Panc1 (cell line): Measurements from ENCODE around the gene FILIP1. TPM values are rescaled to one million over a fixed set of nuclear protein-coding genes. Genes with fewer than 3 reads are reported as not detected.

ENCODE experiments used
- ATAC-seq: fragments of 200-7000 bp; cut with Tn5 transposase; 2 replicates; pipeline ENCODE4 v1.9.1; 2020; ENCODE audit warnings: mild to moderate bottlenecking, moderate library complexity
- BruUV-seq: library from RNA; stranded (reverse); fragments of 400-500 nt; replicated peaks from 2 replicates; lab custom pipeline; 2021; lab: Mats Ljungman, UMichigan
- CTCF ChIA-PET: fragments of 300-600 bp; sonication (Branson Sonifier 250); formaldehyde crosslinking; loops from one replicate; lab custom pipeline; 2022; ENCODE audit warnings: antibody characterized with exemption; lab: Charles Lee
- POLR2A ChIA-PET: fragments of 300-600 bp; sonication (Branson Sonifier 250); formaldehyde crosslinking; loops from one replicate; lab custom pipeline; 2022; ENCODE audit warnings: antibody characterized with exemption; lab: Charles Lee
- DNase-seq: peaks from one replicate; pipeline ENCODE4 v3.0.0-alpha.2; 2010; ENCODE audit warnings: low read depth, low spot score
- H3K27ac ChIP-seq: 2 replicates; pipeline ENCODE4 v1.5.1; 2011; ENCODE audit warnings: mild to moderate bottlenecking, low read length, inconsistent platforms
- H3K27me3 ChIP-seq: fragments of 200-500 bp; sonication (Bioruptor generic); 2 replicates; pipeline ENCODE4 v1.6.0; 2014; ENCODE audit warnings: low read length, inconsistent platforms; ENCODE audit not compliant: control insufficient read depth, insufficient read depth
- H3K36me3 ChIP-seq: fragments of 200-500 bp; sonication (Bioruptor generic); 2 replicates; pipeline ENCODE4 v1.5.1; 2014; ENCODE audit warnings: inconsistent platforms, mild to moderate bottlenecking, low read length, moderate library complexity; ENCODE audit not compliant: control insufficient read depth, insufficient read depth
- H3K4me1 ChIP-seq: 2 replicates; pipeline ENCODE4 v1.5.1; 2011; ENCODE audit warnings: inconsistent platforms, mild to moderate bottlenecking, low read length, moderate library complexity; ENCODE audit not compliant: control insufficient read depth, insufficient read depth
- H3K4me3 ChIP-seq, 2 experiments: 2 replicates each; pipeline ENCODE4 v1.5.1; 2011 to 2012; ENCODE audit warnings: low read depth in 2 of 2, low read length in 2 of 2, mild to moderate bottlenecking in 2 of 2, inconsistent platforms in 1 of 2, moderate library complexity in 1 of 2
- H3K9me3 ChIP-seq: fragments of 200-500 bp; sonication (Bioruptor generic); 2 replicates; pipeline ENCODE4 v1.5.1; 2014; ENCODE audit warnings: low read depth, mild to moderate bottlenecking, inconsistent platforms, low read length, moderate library complexity; ENCODE audit not compliant: control insufficient read depth, insufficient read depth
- CTCF ChIP-seq: fragments of 450-650 bp; IDR thresholded peaks from 2 replicates; pipeline ENCODE4 v1.5.1; 2017; ENCODE audit warnings: mild to moderate bottlenecking
- POLR2AphosphoS5 ChIP-seq: IDR thresholded peaks from 2 replicates; pipeline ENCODE4 v1.6.1; 2012; ENCODE audit warnings: mild to moderate bottlenecking, low read depth, low read length, moderate library complexity
- REST ChIP-seq, 2 experiments: IDR thresholded peaks; 2 replicates each; pipeline ENCODE4 v1.6.1; 2011 to 2012; ENCODE audit warnings: low read depth in 2 of 2, control low read depth in 1 of 2, low read length in 1 of 2, mild to moderate bottlenecking in 1 of 2, moderate library complexity in 1 of 2; ENCODE audit not compliant: insufficient read depth in 1 of 2
- SIN3A ChIP-seq: IDR thresholded peaks from 2 replicates; pipeline ENCODE4 v1.6.1; 2012; ENCODE audit warnings: low read depth, mild to moderate bottlenecking, low read length, moderate library complexity, borderline replicate concordance; ENCODE audit not compliant: insufficient read depth
- TCF7L2 ChIP-seq: IDR thresholded peaks from 2 replicates; pipeline ENCODE4 v1.6.1; 2011; ENCODE audit warnings: mild to moderate bottlenecking, low read depth, low read length, inconsistent platforms
- in situ Hi-C: cut with HindIII; loops from 2 replicates; pipeline ENCODE4 v1.10.0; 2016; ENCODE audit warnings: low sequenced_read_pairs, low pct_unique_long_range_greater_than_20kb
- intact Hi-C: fragments of 100-400 bp; cut with micrococcal nuclease; formaldehyde crosslinking; loops from one replicate; pipeline ENCODE4 v1.10.0; 2022; ENCODE audit not compliant: unreplicated experiment
- total RNA-seq: library from RNA; stranded (reverse); gene quantifications from one replicate; pipeline ENCODE4 v1.2.1, GENCODE V29; 2021; ENCODE audit not compliant: unreplicated experiment

FILIP1 gene
- total RNA-seq, 1 experiment from 2014 or later, result 0.26 TPM

- peaks cover 7% of the 10 kb centered on the region; the same call in 1 of the 2 replicates for H3K4me1 ChIP-seq
- no peak overlapping the region for H3K4me3 ChIP-seq
- H3K9me3 ChIP-seq, result no peaks in the 10 kb centered on the region
- DNase-seq (no peak), ATAC-seq (no peak)
- H3K36me3 ChIP-seq, result no peaks in the 10 kb centered on the region
- ChIA-PET CTCF (no interaction called here), POLR2A (no interaction called here)
- in situ Hi-C loops, result no loop called here
- intact Hi-C loops, result no loop called here
- no peak overlapping the region for H3K27ac ChIP-seq
- BruUV-seq, result no TSS peak
- TF ChIP-seq SIN3A (no peak), CTCF (no peak)
- peaks cover 15% of the 10 kb centered on the region for H3K27me3 ChIP-seq
These were observed 4.6 kb downstream of the FILIP1 start for GRCh38 chr6:75489025-75489424.

- no TSS peak for BruUV-seq
- H3K27me3 ChIP-seq, result peaks cover 10% of the 10 kb centered on the region
- ChIA-PET POLR2A (interaction anchor here (0.6 kb wide), 1 partner anchor 13 kb away, joined by 3 read pairs; no protein-coding TSS in a partner anchor), CTCF (interaction anchor here (0.7 kb wide), 1 partner anchor 1709 kb away, joined by 4 read pairs; no protein-coding TSS in a partner anchor)
- no peak overlapping the region for H3K27ac ChIP-seq
- H3K9me3 ChIP-seq, result no peaks in the 10 kb centered on the region
- DNase-seq (no peak), ATAC-seq (no peak)
- H3K4me3 ChIP-seq, result no peak overlapping the region
- H3K4me1 ChIP-seq, result no peaks in the 10 kb centered on the region
- H3K36me3 ChIP-seq, result no peaks in the 10 kb centered on the region
- intact Hi-C loops (no loop called here), in situ Hi-C loops (no loop called here)
- TF ChIP-seq REST (IDR thresholded peaks at IDR 0.05; ENCODE audit: insufficient read depth in 1 of 2, low read depth in 2 of 2, low read length in 1 of 2) (no peak), SIN3A (no peak), TCF7L2 (no peak), CTCF (no peak), POLR2AphosphoS5 (no peak)
These were observed 5.6 kb downstream of the FILIP1 start for GRCh38 chr6:75488033-75488432.
